Osteocyte (in vitro differentiated cells): ENCODE results near the gene SH3GLB1. TPM values are rescaled to one million over a fixed set of nuclear protein-coding genes. Genes with fewer than 3 reads are reported as not detected.
"Not testable (repeated sequence)": the region's sequence is repeated elsewhere in the genome, so short reads cannot be mapped to it uniquely, and the experiment has no call there.

ENCODE experiments used
- DNase-seq: peaks from one replicate; pipeline ENCODE4 v3.0.0; 2021; ENCODE audit warnings: mixed read lengths; ENCODE audit not compliant: unreplicated experiment; ENCODE audit errors: extremely low spot score
- H3K27ac Mint-ChIP-seq: one replicate; pipeline ENCODE4 v1.8.0; 2021; ENCODE audit warnings: mild to moderate bottlenecking, mixed read lengths; ENCODE audit not compliant: unreplicated experiment
- H3K27me3 Mint-ChIP-seq: one replicate; pipeline ENCODE4 v1.8.0; 2021; ENCODE audit warnings: mixed read lengths; ENCODE audit not compliant: unreplicated experiment
- H3K36me3 Mint-ChIP-seq: one replicate; pipeline ENCODE4 v1.8.0; 2021; ENCODE audit warnings: mixed read lengths; ENCODE audit not compliant: unreplicated experiment
- H3K4me1 Mint-ChIP-seq: one replicate; pipeline ENCODE4 v1.8.0; 2021; ENCODE audit warnings: mixed read lengths; ENCODE audit not compliant: unreplicated experiment
- H3K4me3 Mint-ChIP-seq: one replicate; pipeline ENCODE4 v1.8.0; 2021; ENCODE audit warnings: mild to moderate bottlenecking, moderate library complexity, mixed read lengths; ENCODE audit not compliant: unreplicated experiment
- H3K9me3 Mint-ChIP-seq: one replicate; pipeline ENCODE4 v1.8.0; 2021; ENCODE audit warnings: mixed read lengths; ENCODE audit not compliant: unreplicated experiment
- long read RNA-seq: library from polyadenylated mRNA; unstranded; transcript quantifications from one replicate; pipeline ENCODE4 v2.0.0, GENCODE V29; 2021
- total RNA-seq: library from RNA; stranded (reverse); gene quantifications from 2 replicates; pipeline ENCODE4 v1.2.1, GENCODE V29; 2021
- TF ChIP-seq, protein P1 (sequence below): fragments of 200-600 bp; sonication (generic); IDR thresholded peaks from 2 replicates; pipeline ENCODE4 v1.5.0; 2021; ENCODE audit warnings: antibody characterized with exemption, mild to moderate bottlenecking, moderate library complexity

The SH3GLB1 gene
- 80.5 and 81.8 TPM in 2 replicates for total RNA-seq
- long read RNA-seq, full-length matches to known transcripts = 457 of 487 reads
- long read RNA-seq, partial matches to known transcripts = 3 of 487 reads
- long read RNA-seq, other reads (novel, unspliced or antisense) = 27 of 487 reads

GRCh38 chr1:86704458-86704971, at the start of gene SH3GLB1:
Gene SH3GLB1 (plus strand): TSS chr1:86704576. CDS start chr1:86704900, 324 bp downstream.
- peaks cover 35% of the 10 kb centered on the region for H3K4me1 Mint-ChIP-seq
- no peaks in the 10 kb centered on the region for H3K9me3 Mint-ChIP-seq
- peak within 1 kb of the TSS; percentile 99 for H3K4me3 Mint-ChIP-seq
- H3K27ac Mint-ChIP-seq = peak within 1 kb of the TSS; percentile 99
- peaks cover 3% of the 10 kb centered on the region for H3K27me3 Mint-ChIP-seq
- peaks cover 6% of the 10 kb centered on the region for H3K36me3 Mint-ChIP-seq
- peak; percentile 97 for DNase-seq
- TF ChIP-seq, protein P1, sequence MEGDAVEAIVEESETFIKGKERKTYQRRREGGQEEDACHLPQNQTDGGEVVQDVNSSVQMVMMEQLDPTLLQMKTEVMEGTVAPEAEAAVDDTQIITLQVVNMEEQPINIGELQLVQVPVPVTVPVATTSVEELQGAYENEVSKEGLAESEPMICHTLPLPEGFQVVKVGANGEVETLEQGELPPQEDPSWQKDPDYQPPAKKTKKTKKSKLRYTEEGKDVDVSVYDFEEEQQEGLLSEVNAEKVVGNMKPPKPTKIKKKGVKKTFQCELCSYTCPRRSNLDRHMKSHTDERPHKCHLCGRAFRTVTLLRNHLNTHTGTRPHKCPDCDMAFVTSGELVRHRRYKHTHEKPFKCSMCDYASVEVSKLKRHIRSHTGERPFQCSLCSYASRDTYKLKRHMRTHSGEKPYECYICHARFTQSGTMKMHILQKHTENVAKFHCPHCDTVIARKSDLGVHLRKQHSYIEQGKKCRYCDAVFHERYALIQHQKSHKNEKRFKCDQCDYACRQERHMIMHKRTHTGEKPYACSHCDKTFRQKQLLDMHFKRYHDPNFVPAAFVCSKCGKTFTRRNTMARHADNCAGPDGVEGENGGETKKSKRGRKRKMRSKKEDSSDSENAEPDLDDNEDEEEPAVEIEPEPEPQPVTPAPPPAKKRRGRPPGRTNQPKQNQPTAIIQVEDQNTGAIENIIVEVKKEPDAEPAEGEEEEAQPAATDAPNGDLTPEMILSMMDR = peak; percentile 95

GRCh38 chr1:86658381-86658780, 46.0 kb upstream of the SH3GLB1 start:
- H3K27ac Mint-ChIP-seq, H3K36me3 Mint-ChIP-seq, H3K9me3 Mint-ChIP-seq, H3K4me1 Mint-ChIP-seq, H3K4me3 Mint-ChIP-seq, DNase-seq: not testable (repeated sequence)
- peaks cover 32% of the 10 kb centered on the region for H3K27me3 Mint-ChIP-seq

GRCh38 chr1:86666368-86666767, 38.0 kb upstream of the SH3GLB1 start:
- peaks cover 30% of the 10 kb centered on the region for H3K27me3 Mint-ChIP-seq
- no peak overlapping the region for H3K4me3 Mint-ChIP-seq
- TF ChIP-seq, protein P1 = no peak
- peaks cover under 1% of the 10 kb centered on the region for H3K9me3 Mint-ChIP-seq
- no peaks in the 10 kb centered on the region for H3K4me1 Mint-ChIP-seq
- no peak overlapping the region for H3K27ac Mint-ChIP-seq
- no peak for DNase-seq
- H3K36me3 Mint-ChIP-seq = no peaks in the 10 kb centered on the region

GRCh38 chr1:86687595-86687994, 16.8 kb upstream of the SH3GLB1 start:
- H3K4me3 Mint-ChIP-seq = no peak overlapping the region
- H3K27ac Mint-ChIP-seq = no peak overlapping the region
- H3K27me3 Mint-ChIP-seq = peaks cover 12% of the 10 kb centered on the region
- TF ChIP-seq, protein P1 = peak; percentile 38
- no peaks in the 10 kb centered on the region for H3K4me1 Mint-ChIP-seq
- DNase-seq = no peak
- H3K36me3 Mint-ChIP-seq = no peaks in the 10 kb centered on the region
- H3K9me3 Mint-ChIP-seq = no peaks in the 10 kb centered on the region

DNA sequence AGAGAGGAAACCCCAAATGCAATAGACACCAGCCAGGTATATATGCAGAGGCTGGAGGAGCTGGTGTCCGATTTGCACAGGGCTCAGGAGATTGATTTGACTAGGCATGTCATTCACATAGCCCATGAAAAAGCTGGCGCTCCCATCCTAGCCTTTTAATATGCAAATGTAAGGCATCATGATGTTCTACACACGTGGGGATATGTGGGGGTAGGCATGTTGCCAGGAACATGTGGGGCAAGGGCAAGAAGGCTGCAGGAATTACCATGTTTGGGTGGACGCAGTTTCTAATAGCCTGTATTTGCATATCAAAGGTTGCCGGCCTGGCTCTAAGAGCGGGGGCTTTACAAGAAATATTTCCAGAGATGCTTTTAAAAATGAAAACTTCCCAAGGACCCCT, 11.7 kb upstream of the SH3GLB1 start:
- H3K36me3 Mint-ChIP-seq = no peaks in the 10 kb centered on the region
- peaks cover 16% of the 10 kb centered on the region for H3K27me3 Mint-ChIP-seq
- DNase-seq = no peak

More for the DNA sequence above, 11.7 kb upstream of the SH3GLB1 start:
- Mint-ChIP-seq H3K4me3 (no peak overlapping the region), H3K4me1 (peaks cover 10% of the 10 kb centered on the region), H3K9me3 (no peaks in the 10 kb centered on the region), H3K27ac (no peak overlapping the region)
- TF ChIP-seq, protein P1 = no peak
